DMS153 treated with DMSO at 0.1 percent for 48 hours (cell line): ENCODE data around the gene CREB1.

ENCODE experiments used
- DNase-seq: peaks from one replicate; lab custom pipeline; 2025; ENCODE audit not compliant: unreplicated experiment; lab: John Stamatoyannopoulos, UW

CREB1 gene

DNA sequence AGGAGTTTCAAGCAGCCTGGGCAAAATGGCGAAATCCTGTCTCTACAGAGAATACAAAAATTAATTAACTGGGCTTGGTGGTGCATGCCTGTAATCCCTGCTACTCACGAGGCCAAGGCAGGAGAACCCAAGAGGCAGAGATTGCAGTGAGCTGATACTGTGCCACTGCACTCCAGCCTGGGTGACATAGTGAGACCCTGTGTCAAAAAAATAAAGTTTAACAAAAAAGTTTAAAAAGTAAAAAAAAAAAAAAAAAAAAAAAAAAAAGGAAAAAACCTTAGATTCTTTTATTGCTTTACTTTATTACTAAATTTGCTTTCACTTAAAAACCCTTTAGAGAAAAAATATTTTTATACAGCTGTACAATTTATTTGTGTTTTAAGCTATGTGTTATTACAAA lies 10.7 kb downstream of the CREB1 start:
- DNase-seq: no peak

DNA sequence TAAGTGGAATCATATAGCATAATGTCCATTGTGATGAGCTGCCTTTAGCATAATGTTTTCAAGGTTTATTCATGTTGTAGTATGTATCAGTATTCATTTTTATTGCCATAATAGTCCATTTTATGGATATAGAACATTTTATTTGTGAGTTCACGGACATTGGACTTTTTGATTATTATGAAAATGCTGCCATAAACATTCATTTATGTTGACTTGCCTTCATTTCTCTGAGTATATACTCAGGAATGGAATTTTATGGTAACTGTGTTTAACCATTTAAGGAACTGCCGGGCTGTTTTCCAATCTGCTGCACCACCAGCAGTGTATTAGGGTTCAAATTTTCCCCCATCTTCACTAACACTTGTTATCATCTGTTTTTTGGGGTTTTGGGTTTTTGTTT lies 12.2 kb downstream of the CREB1 start:
- no peak for DNase-seq

DNA sequence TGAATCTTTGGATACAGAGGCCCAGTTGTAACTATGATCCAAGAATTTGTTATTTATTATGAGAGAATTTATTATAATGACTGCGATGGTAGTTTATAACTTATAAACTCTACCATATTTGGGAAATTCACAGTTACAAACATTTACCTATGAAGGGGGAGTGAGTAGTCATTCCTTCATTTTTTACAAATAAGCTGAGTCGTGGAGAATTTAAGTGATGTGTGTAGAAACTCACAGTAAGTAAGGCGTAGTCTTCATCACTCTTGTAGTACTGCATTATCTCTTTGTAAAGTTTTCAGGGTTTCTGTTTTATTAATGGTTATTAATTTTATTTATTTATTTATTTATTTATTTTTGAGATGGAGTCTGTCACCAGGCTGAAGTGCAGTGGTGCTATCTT lies 13.5 kb downstream of the CREB1 start:
- no peak for DNase-seq

DNA sequence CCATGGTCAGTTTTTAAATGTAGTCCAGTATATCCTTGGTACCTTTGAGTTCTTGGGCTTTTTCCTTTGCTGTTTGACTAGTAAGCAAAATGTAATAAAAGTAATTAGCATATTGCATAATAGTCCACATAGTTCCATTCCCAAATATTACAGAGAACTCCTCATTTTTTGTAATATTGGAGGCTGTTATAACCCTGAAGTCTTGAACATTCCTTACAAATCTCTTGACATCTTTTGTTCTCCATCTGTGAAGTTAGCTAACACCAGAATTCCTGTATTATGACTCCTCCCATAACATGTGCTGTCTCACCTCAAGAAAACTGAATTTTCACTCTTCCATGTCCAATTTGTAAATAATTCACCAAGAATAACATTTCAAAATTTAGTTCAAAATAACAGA lies 17.1 kb downstream of the CREB1 start:
- no peak for DNase-seq

DNA sequence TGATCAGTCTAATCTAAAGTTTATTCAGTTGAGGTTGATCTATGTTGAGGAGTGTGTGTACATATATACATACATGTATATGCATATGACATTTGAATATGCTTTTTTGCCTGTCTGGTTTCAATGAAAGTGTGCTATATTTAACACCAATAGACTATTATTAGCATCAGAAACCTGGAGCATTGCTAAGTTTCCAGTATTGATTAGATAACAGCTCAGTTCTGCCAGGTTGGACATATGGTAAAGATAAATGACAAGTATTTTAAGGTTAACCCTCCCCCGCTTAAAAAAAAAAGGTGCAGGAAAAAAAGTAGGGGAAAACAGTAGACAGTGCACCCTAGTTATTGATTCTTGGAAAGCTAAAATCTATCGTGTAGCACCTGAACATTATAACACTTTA lies 19.4 kb downstream of the CREB1 start:
- no peak for DNase-seq

DNA sequence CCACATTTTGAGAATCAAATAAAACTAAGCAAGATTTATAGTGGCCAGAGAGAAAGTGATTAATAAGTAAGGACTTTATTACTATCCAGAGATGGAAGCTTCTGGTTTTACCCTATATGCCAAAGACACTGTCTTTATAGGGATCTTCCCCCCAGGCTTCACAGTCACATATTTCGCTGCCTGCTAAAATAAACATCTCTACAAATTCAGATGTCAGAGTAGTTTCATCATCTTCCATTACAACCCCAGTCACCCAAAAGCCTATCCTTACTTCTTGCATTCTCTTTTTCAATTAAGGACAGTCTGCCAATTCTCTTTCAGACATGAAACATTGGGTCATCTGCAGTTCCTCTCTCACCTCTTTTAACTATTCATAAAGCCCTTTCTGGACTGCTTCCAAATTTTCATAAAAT lies 28.3 kb downstream of the CREB1 start:
- DNase-seq: no peak

DNA sequence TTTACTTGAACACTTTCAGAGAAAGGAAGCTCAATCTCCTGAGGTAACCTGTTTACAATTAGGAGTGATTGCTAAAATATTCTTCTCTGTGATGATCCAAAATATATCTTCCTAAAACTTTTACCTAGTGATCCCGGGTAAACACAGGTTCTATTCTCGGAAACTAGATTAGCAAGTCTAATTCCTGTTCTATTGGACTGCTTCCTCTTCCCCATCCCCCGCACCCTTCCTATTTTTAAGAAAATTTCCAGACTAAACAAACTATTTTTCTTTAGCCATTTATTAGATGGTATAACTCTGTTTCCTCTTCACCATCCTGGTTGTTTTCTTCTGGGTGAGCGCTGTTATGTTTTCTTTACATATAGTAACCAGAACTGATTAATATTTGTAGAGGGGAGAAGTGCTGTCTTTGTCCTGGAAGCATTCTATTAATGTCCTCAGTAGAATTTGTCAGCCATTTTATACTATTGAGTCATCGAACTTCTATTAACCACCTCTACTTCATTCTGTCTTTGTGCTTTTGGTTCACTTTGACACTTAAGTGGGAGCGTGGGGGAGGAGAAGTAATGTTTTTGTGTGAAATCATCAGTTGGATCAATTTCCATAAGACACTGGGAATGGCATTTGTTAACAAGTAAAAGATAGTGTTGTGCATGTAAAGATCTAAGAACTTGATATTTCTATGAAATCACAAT lies 31.8 kb downstream of the CREB1 start:
- DNase-seq: no peak

DNA sequence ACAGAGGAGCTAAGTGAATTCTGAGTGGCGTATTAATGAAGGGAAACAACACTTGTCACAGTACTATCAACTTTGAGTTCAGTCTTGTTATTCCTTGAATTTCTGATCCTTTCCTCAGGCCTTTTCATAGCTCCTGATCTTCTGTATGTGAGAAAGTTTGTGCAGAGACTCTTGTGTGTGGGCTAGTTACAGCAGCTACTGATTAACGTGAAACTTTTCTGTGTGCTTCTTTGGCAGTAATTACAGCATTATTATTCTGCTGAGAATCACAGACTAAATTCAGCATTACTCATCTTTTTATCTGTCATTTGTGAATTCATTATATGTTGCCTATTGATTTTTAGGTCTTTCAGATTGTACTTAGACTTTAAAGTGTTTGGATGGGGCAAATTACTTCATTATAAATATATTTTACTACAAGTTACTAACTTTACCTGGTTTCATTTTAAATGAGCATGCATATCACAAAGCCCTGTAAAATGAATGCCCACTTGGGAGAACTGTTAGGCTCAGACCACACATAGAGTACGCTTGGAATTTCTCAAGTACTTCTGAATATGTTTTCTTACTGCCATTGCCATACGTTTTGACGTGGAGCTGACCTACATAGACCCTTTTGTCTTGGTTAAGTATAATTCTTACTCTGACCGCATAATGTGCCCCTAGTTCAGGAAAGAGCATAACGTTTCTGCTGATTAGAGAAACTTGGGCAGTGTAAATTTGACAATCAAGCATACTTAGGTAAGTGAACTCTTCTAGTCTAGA lies 36.2 kb downstream of the CREB1 start:
- no peak for DNase-seq

DNA sequence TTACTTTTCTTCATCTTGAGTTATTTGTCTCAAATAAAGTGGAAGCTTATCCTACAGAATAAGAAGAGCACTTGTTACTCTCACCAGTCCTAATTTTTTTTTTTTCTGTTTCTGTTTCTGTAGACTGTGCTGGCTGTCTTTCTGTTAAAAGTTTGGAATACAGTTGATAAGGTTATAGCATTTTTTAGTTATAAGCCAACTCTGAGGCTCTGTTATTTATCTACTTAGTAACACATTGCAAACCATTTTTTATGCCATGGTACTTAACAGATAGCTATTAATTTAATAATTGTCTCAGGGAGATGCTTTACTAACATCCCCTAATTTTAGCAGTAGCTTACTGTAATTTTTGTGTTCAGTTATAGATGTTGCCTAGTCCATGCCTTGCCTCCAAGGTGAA lies 37.9 kb downstream of the CREB1 start:
- no peak for DNase-seq

DNA sequence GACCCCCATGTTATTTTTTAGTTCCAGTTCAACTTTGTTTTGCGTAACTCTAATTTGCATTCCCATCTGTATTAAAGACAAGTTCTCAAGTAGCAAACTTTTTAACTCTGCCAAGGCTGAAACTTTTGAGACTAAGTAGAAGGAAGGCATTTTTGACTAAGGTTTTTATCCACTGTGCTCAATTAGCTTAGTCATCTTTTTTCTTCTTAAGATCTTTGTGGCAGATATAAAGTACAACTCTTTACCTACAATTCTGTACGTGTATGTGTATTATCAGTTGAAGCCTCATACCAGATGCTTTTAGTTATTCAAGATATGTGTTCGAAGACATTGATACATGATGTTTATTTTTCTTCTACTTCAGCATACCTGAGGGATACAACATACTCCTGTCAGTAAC lies 41.6 kb downstream of the CREB1 start:
- DNase-seq: no peak

DNA sequence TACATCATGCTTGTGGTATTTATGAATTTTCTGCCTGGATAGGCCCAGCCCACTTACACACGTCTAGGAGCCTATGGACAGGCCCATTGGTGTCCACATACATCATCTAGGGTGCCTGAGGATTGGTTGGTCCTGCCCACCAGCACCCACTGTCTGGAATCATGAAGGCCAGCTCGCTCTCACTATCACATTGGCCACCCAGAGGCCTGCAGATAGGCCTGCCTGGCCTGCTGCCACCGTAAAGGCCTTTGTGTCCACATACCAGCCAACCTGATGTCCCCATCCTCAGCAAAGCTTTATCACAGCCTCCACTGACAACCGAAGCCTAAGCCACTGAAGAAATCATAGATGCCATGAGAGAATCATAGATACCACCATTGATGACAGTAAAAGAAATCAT lies 55.2 kb downstream of the CREB1 start:
- DNase-seq: no peak

DNA sequence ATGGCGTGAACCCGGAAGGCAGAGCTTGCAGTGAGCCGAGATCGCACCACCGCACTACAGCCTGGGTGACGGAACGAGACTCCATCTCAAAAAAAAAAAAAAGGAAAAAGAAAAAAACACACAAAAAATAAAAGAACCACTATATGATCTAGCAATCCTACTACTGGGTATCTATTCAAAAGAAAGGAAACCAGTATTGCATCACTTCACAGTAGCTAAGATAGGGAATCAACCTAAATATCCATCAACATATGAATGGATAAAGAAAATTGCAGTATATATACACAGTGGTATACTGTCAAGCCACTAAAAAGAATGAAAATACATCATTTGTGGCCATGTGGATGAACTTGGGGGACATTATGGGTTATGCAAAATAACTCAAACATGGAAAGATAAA lies 57.5 kb downstream of the CREB1 start:
- no peak for DNase-seq

DNA sequence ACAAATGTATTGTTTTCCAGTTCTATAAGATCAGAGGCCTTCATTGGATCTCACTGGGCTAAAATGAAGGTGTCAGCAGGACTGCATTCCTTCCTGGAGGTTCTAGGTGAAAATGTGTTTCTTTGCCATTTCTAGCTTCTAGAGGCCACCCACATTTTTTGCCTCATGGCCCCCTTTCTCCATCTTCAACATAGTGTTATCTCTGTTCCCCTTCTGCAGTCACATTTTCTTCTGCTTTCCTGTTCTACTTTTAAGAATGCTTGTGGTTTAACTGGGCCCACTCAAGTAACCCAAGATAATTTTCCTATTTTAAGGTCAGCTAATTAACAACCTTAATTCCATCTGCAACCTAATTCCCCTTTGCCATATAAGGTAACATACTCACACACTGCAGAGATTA lies 59.4 kb downstream of the CREB1 start:
- no peak for DNase-seq

DNA sequence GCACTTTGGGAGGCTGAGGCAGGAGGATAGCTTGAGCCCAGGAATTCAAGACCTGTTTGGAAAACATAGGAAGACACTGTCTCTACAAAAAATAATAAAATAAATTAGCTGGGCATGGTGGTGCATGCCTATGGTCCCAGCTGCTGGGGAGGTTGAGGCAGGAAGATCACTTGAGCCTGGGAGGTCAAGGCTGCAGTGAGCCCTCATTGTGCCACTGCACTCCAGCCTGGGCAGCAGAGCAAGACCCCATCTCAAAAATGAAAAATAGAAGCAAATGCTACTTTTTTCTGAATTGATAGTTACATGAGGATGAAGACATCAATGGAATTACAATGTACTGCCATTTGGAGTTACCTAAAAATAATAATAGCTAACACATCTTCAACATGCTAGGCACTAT lies 63.5 kb downstream of the CREB1 start:
- no peak for DNase-seq

DNA sequence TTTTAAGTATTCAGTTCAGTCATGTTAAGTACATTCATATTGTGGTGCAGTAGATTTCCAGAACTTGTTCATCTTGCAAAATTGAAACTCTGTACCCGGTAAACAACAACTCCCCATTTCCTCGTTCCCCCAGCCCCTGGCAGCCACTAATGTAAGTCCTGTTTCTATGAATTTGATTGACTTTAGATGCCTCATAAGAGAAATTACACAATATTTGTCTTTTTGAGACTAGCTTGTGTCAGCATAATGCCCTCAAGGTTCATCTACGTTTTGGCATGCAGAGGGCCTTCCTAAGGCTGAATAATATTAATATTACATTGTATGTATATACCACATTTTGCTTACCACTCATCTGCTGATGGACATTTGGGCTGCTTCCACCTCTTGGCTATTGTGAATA lies 64.5 kb downstream of the CREB1 start:
- no peak for DNase-seq

DNA sequence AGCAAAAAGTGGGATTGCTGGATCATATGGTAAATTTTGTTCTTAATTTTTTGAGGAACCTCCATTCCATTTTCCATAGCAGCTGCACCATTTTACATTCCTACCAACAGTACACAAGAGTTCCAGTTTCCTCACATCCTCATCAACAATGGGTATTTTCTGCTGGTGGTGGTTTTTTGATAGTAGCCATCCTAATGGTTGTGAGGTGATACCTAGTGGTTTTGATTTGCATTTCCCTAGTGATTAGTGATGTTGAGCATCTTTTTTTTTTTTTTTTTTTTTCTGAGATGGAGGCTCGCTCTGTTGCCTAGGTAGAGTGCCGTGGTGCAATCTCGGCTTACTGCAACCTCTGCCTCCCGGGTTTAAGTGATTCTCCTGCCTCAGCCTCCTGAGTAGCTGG lies 65.0 kb downstream of the CREB1 start:
- DNase-seq: no peak

DNA sequence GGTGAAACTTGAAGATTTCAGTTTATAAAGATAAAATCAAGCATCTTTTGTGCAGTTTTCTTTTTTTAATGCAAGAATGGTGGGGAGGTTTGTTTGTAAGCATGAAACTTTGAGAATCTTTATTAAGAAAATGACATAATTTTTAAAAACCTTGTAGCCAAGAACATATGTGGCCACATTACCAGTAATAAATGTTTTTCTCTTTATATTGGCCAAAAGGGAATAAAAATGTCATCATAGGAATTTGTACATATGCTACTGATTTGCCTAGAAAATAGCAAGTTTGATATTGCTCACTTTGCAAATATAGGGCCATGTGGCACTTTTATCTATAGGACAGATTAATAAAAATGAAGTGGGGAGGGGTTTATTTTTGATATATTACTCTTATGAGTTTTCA lies 69.9 kb downstream of the CREB1 start:
- DNase-seq: no peak

DNA sequence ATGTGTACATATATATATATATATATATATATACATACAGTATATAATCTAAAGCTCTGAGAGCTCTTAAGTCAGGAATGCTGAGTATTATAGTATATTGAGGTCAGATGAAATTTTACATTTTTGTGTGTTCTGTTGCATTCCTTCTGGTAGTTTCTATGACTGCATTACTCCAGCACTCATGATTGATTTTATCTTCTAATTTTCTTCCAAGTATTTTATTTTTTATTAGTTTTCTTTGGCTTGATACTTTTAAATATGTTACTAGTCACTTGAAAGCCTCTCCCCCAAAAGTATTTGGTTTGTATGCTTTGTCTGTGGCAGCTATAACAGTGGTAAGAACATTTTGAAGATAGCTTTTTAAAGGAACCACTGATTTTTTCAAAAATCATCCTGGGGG lies 70.5 kb downstream of the CREB1 start:
- no peak for DNase-seq

DNA sequence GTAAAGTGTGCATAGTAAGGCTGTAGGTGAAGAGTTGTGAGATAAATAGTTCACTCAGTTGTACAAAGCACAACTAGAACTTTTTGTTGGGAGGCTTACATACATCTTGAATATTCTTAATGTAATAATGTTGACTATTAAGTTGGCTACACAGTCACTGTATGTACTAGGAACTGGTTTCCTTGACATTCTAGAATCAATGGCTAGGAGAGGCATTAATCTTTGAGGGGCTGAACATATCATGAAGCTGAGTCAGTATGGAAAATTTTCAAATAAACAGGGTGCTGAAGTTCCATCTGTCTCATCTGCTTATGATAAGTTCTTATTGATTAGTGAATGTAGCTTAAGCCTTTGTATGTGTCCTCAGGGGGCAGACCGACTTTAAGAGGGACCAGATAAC lies 72.0 kb downstream of the CREB1 start:
- DNase-seq: no peak

DNA sequence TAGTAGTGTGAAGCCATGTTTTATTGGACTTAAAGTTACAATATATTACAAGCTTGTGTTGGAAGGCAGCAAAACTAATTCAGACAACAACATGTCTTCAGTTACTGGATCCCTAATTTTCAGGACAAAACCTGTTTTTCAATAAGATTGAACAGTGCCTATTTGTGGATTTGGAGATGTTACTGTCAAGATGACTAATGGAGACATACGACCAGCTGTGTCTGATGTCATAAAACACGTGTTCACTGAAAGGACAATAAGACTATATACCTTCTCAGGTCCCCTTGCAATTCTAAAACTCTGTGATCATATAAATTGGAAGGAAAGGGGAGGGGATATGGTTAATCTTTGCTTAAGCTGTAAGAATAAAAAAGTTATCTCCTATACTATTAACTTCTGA lies 73.7 kb downstream of the CREB1 start:
- DNase-seq: no peak

DNA sequence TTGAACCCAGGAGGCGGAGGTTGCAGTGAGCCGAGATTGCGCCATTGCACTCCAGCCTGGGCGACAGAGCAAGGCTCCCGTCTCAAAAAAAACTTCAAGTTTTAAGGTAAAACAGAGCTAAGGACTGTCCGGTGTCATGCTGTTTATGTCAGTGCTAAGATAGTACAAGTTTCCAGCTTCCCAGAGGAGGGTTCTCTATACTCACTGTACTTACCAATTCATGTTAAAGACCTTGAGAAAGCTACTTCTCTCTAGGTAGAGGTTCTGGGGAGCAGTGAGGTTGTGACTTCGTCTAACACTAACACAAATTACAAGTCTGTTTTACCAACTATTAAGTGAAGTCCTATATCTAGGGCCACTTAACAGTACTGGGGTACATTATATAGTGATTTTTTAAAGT lies 76.6 kb downstream of the CREB1 start:
- DNase-seq: no peak

DNA sequence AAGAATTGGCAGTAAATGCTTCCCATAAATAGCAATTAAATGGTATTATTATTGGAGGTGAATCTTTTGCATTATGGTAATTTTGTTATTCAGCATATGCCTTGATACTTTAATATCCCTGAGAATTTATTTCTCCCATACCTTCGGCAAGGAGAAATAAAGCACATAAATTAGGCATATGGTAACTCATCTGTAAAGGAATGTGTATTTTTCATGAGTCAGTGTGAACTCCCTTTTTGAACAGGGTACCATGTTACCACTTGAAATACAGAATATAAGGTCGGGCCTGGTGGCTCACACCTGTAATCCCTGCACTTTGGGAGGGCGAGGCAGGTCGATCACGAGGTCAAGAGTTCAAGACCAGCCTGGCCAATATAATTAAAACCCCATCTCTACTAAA lies 77.1 kb downstream of the CREB1 start:
- DNase-seq: no peak

DNA sequence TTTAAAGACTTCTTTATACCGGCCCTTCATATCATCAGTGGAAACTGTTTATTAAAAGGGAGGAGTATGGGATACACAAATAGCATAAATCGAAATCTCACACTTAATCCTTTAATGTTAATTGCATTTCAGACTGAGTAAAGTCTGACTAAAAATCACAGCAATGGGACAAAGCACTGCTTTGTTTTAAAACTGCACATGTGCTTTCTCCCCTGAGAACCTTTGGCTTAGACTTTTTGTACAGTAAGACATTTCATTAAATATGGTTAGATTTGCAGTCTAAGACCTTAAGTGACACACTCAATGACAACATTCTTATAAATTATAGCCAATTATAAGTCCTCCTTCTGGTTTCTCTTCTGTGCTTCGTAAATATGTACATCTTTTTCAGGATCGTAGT lies 83.0 kb downstream of the CREB1 start:
- no peak for DNase-seq
